ENCODE results near the gene ZNF248. TPM values are rescaled to one million over a fixed set of nuclear protein-coding genes. Genes with fewer than 3 reads are reported as not detected.
"Not testable (repeated sequence)": the region's sequence is repeated elsewhere in the genome, so short reads cannot be mapped to it uniquely, and the experiment has no call there.

Gene ZNF248
- total RNA-seq, 1 experiment from 2014 or later, result 11.6 TPM

GRCh38 chr10:37754538-37755323, 102.7 kb downstream of the ZNF248 start:
- DNase-seq (ENCODE audit: extremely low read depth, low read depth), result peak; percentile 8

- no peak for DNase-seq (ENCODE audit: extremely low read depth, low read depth)
These were observed 105.0 kb downstream of the ZNF248 start for GRCh38 chr10:37752334-37752875.

- DNase-seq (ENCODE audit: extremely low read depth, low read depth), result no peak
These were observed 109.2 kb downstream of the ZNF248 start for GRCh38 chr10:37748170-37748569.

- no peak for DNase-seq (ENCODE audit: extremely low read depth, low read depth)
These were observed 110.3 kb downstream of the ZNF248 start for GRCh38 chr10:37747081-37747480.

- no peak for DNase-seq (ENCODE audit: extremely low read depth, low read depth)
These were observed 115.6 kb downstream of the ZNF248 start for GRCh38 chr10:37741831-37742230.

GRCh38 chr10:37739181-37739580, 118.2 kb downstream of the ZNF248 start:
- DNase-seq (ENCODE audit: extremely low read depth, low read depth), result no peak

GRCh38 chr10:37738241-37738640, 119.2 kb downstream of the ZNF248 start:
- DNase-seq (ENCODE audit: extremely low read depth, low read depth), result not testable (repeated sequence)

GRCh38 chr10:37737336-37737735, 120.1 kb downstream of the ZNF248 start:
- DNase-seq (ENCODE audit: extremely low read depth, low read depth), result no peak

GRCh38 chr10:37736120-37736519, 121.3 kb downstream of the ZNF248 start:
- no peak for DNase-seq (ENCODE audit: extremely low read depth, low read depth)

GRCh38 chr10:37734971-37735370, 122.4 kb downstream of the ZNF248 start:
- DNase-seq (ENCODE audit: extremely low read depth, low read depth), result no peak

Other genes with a start within 250 kb of the ZNF248 start
- 6.4 and 9.4 TPM in 2 replicates for gene ZNF25, start 119.0 kb upstream of the ZNF248 start, total RNA-seq (2014; rRNA removed; shearing (Covaris generic))
- 10.4 and 13.1 TPM in 2 replicates for gene ZNF33A, start 153.1 kb upstream of the ZNF248 start, total RNA-seq (2014; rRNA removed; shearing (Covaris generic))
- 11.9 and 16.3 TPM in 2 replicates for gene ZNF37A, start 236.7 kb upstream of the ZNF248 start, total RNA-seq (2014; rRNA removed; shearing (Covaris generic))